ENCODE data around the gene EEFSEC. TPM values are rescaled to one million over a fixed set of nuclear protein-coding genes. Genes with fewer than 3 reads are reported as not detected.

EEFSEC gene
- total RNA-seq, 2 donors from 2014 or later: 15.7 to 18.0 TPM

- Histone ChIP-seq H3K36me3 (no peaks in the 10 kb centered on the region), H3K27me3 (no peaks in the 10 kb centered on the region), H3K4me3 (no peak overlapping the region), H3K27ac (no peak overlapping the region), H3K9me3 (no peaks in the 10 kb centered on the region), H3K4me1 (no peaks in the 10 kb centered on the region)
- DNase-seq (ENCODE audit: low spot score): no peak
- TF ChIP-seq, protein P1, sequence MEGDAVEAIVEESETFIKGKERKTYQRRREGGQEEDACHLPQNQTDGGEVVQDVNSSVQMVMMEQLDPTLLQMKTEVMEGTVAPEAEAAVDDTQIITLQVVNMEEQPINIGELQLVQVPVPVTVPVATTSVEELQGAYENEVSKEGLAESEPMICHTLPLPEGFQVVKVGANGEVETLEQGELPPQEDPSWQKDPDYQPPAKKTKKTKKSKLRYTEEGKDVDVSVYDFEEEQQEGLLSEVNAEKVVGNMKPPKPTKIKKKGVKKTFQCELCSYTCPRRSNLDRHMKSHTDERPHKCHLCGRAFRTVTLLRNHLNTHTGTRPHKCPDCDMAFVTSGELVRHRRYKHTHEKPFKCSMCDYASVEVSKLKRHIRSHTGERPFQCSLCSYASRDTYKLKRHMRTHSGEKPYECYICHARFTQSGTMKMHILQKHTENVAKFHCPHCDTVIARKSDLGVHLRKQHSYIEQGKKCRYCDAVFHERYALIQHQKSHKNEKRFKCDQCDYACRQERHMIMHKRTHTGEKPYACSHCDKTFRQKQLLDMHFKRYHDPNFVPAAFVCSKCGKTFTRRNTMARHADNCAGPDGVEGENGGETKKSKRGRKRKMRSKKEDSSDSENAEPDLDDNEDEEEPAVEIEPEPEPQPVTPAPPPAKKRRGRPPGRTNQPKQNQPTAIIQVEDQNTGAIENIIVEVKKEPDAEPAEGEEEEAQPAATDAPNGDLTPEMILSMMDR (IDR thresholded peaks at IDR 0.05): no peak
Observed at GRCh38 chr3:128229106-128229857, 76.0 kb downstream of the EEFSEC start.

- DNase-seq (ENCODE audit: low spot score): no peak
- H3K36me3 ChIP-seq: no peaks in the 10 kb centered on the region
- no peaks in the 10 kb centered on the region for H3K9me3 ChIP-seq
- H3K27ac ChIP-seq: no peak overlapping the region
- H3K4me1 ChIP-seq: peaks cover 0 to 2% of the 10 kb centered on the region in 2 donors
- H3K27me3 ChIP-seq: no peaks in the 10 kb centered on the region
- TF ChIP-seq, protein P1 (IDR thresholded peaks at IDR 0.05): no peak
- no peak overlapping the region for H3K4me3 ChIP-seq
Observed at GRCh38 chr3:128231606-128232005, 78.3 kb downstream of the EEFSEC start.

GRCh38 chr3:128232376-128233178 is 79.3 kb downstream of the EEFSEC start:
- DNase-seq (ENCODE audit: low spot score): no peak
- TF ChIP-seq, protein P1 (IDR thresholded peaks at IDR 0.05): no peak
- peaks cover 0 to 9% of the 10 kb centered on the region in 2 donors for H3K4me1 ChIP-seq
- no peaks in the 10 kb centered on the region for H3K9me3 ChIP-seq
- H3K36me3 ChIP-seq: no peaks in the 10 kb centered on the region
- no peak overlapping the region for H3K4me3 ChIP-seq
- no peaks in the 10 kb centered on the region for H3K27me3 ChIP-seq
- no peak overlapping the region for H3K27ac ChIP-seq

GRCh38 chr3:128235207-128235926 is 82.1 kb downstream of the EEFSEC start:
- H3K27ac ChIP-seq: no peak overlapping the region
- no peaks in the 10 kb centered on the region for H3K27me3 ChIP-seq
- no peaks in the 10 kb centered on the region for H3K9me3 ChIP-seq
- H3K4me1 ChIP-seq: peaks cover 0 to 18% of the 10 kb centered on the region in 2 donors
- no peaks in the 10 kb centered on the region for H3K36me3 ChIP-seq
- TF ChIP-seq, protein P1 (IDR thresholded peaks at IDR 0.05): no peak
- DNase-seq (ENCODE audit: low spot score): no peak
- no peak overlapping the region for H3K4me3 ChIP-seq

DNA sequence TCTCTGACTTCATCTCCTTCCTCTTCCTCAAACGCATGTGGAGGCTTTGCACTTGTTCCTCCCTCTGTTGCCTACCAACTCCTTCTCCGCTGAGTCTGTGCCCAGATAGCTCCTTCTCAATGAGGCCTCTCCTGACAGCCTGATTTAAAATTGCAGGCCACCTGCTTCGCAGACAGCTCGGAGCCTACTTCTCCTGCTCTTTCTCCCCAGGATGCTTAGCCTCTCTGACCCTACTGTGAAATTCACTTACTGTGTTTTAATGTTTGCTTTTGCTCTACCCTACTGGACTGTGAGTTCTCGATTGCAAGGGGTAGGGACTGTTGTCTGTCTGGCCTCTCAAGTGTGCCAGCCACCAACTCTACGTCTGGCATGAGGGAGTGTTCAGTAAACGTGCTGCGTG is 83.4 kb downstream of the EEFSEC start:
- TF ChIP-seq, protein P1 (IDR thresholded peaks at IDR 0.05): no peak
- Histone ChIP-seq H3K4me1 (peaks cover 0 to 18% of the 10 kb centered on the region in 2 donors), H3K36me3 (no peaks in the 10 kb centered on the region), H3K27ac (no peak overlapping the region), H3K4me3 (no peak overlapping the region), H3K9me3 (no peaks in the 10 kb centered on the region), H3K27me3 (no peaks in the 10 kb centered on the region)
- DNase-seq (ENCODE audit: low spot score): no peak
